DND-41 (cell line): ENCODE results near the gene ACAP2.
"Not testable (repeated sequence)": the region's sequence is repeated elsewhere in the genome, so short reads cannot be mapped to it uniquely, and the experiment has no call there.

Experiments
- ATAC-seq: fragments of 200-7000 bp; cut with Tn5 transposase; 3 replicates; pipeline ENCODE4 v1.9.1; 2021; ENCODE audit warnings: low read depth; ENCODE audit not compliant: insufficient read depth
- DNase-seq: peaks from one replicate; pipeline ENCODE4 v3.0.0-alpha.2; 2020
- H2AFZ ChIP-seq: 2 replicates; pipeline ENCODE4 v1.6.0; 2012; ENCODE audit warnings: low read depth, low read length
- H3K27ac ChIP-seq: 2 replicates; pipeline ENCODE4 v1.5.1; 2012; ENCODE audit warnings: low read length, inconsistent platforms
- H3K27me3 ChIP-seq: fragments of 200-600 bp; sonication (generic); 2 replicates; pipeline ENCODE4 v1.6.0; 2012; ENCODE audit warnings: low read length, mild to moderate bottlenecking, inconsistent platforms; ENCODE audit not compliant: insufficient read depth, poor library complexity
- H3K36me3 ChIP-seq: 2 replicates; pipeline ENCODE4 v1.5.1; 2012; ENCODE audit warnings: low read length, inconsistent platforms; ENCODE audit not compliant: insufficient read depth
- H3K4me1 ChIP-seq: 2 replicates; pipeline ENCODE4 v1.5.1; 2012; ENCODE audit warnings: mild to moderate bottlenecking, low read length; ENCODE audit not compliant: insufficient read depth
- H3K4me2 ChIP-seq: 2 replicates; pipeline ENCODE4 v1.6.0; 2012; ENCODE audit warnings: mild to moderate bottlenecking, moderate library complexity, low read length, inconsistent platforms; ENCODE audit not compliant: insufficient read depth
- H3K4me3 ChIP-seq, 2 experiments: fragments of 200-600 bp in 1 of 2; shearing (Covaris generic) in 1 of 2; 2 replicates each; pipeline ENCODE4 v1.5.1; 2012 to 2016; ENCODE audit warnings: inconsistent platforms in 2 of 2, low read length in 2 of 2, mild to moderate bottlenecking in 2 of 2, low read depth in 1 of 2, moderate library complexity in 1 of 2
- H3K79me2 ChIP-seq: 2 replicates; pipeline ENCODE4 v1.6.0; 2012; ENCODE audit warnings: low read length, inconsistent platforms; ENCODE audit not compliant: insufficient read depth
- H3K9ac ChIP-seq: 2 replicates; pipeline ENCODE4 v1.6.0; 2012; ENCODE audit warnings: low read depth, mild to moderate bottlenecking, inconsistent platforms, low read length, moderate library complexity
- H3K9me3 ChIP-seq: 2 replicates; pipeline ENCODE4 v1.5.1; 2012; ENCODE audit warnings: low read length, moderate library complexity, mild to moderate bottlenecking, inconsistent platforms; ENCODE audit not compliant: insufficient read depth, severe bottlenecking
- H4K20me1 ChIP-seq: 2 replicates; pipeline ENCODE4 v1.6.0; 2012; ENCODE audit warnings: low read length; ENCODE audit not compliant: insufficient read depth
- CTCF ChIP-seq: IDR thresholded peaks from 2 replicates; pipeline ENCODE4 v1.5.1; 2012; ENCODE audit warnings: borderline replicate concordance, low read length, moderate library complexity, mild to moderate bottlenecking; ENCODE audit not compliant: poor library complexity, severe bottlenecking; ENCODE audit errors: extremely low read depth
- EZH2 ChIP-seq: IDR thresholded peaks from 3 replicates; pipeline ENCODE4 v1.6.1; 2012; ENCODE audit warnings: borderline replicate concordance, low read depth, mild to moderate bottlenecking, moderate library complexity, low read length, inconsistent platforms; ENCODE audit not compliant: severe bottlenecking

ACAP2 gene, protein sequence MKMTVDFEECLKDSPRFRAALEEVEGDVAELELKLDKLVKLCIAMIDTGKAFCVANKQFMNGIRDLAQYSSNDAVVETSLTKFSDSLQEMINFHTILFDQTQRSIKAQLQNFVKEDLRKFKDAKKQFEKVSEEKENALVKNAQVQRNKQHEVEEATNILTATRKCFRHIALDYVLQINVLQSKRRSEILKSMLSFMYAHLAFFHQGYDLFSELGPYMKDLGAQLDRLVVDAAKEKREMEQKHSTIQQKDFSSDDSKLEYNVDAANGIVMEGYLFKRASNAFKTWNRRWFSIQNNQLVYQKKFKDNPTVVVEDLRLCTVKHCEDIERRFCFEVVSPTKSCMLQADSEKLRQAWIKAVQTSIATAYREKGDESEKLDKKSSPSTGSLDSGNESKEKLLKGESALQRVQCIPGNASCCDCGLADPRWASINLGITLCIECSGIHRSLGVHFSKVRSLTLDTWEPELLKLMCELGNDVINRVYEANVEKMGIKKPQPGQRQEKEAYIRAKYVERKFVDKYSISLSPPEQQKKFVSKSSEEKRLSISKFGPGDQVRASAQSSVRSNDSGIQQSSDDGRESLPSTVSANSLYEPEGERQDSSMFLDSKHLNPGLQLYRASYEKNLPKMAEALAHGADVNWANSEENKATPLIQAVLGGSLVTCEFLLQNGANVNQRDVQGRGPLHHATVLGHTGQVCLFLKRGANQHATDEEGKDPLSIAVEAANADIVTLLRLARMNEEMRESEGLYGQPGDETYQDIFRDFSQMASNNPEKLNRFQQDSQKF

DNA sequence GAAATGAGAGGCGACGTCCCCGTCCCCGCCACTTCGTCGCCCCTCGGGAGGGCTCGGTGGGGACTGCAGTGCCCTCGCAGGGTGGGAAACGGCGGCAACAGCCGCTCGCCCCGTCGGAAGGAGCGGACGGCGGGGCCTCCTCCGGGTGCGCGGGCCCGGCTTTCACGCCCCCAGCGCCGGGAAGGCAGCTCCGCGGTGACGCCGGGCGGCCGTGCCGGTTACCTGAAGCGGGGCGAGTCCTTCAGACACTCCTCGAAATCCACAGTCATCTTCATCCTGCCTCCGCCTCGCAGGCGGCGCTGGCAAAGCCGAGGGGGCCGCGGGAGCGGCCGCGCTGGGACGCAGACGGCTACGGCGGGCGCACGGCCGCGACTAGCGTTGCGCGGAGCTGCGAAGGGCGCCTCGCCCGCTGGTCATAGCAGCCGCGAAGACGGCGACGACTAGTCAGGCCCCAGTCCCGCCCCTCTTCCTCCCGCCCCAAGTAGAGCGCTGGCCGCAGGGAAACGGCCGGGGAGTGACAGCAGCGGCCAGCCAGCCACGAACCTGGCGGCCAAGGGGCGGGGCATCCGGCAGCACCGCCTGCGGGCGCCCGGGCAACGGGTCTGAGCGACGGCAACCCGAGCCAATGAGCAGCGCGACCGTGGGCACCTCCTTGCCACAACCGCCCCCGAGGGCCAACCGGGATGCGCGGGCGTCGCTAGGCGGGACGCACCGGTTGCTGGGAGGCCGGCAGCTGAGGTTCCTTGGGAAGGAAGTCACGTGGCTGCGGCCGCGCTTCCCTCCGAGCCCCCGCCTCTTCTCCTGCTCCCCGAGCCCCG is at the start of gene ACAP2:
Gene ACAP2 (minus strand): TSS at position 448 of the 818 bp plus-strand sequence. CDS start 173 bp downstream, at position 275.
- peak within 1 kb of the TSS; percentile 79 to 97 for H3K4me3 ChIP-seq
- TF ChIP-seq EZH2, result no peak
- no peak for TF ChIP-seq CTCF
- H3K9me3 ChIP-seq, result no peaks in the 10 kb centered on the region
- H3K36me3 ChIP-seq, result peaks cover 2% of the 10 kb centered on the region
- peaks cover 50% of the 10 kb centered on the region for H3K79me2 ChIP-seq
- H2AFZ ChIP-seq, result peak within 1 kb of the TSS; percentile 97
- H3K27me3 ChIP-seq, result no peaks in the 10 kb centered on the region
- H3K27ac ChIP-seq, result peak within 1 kb of the TSS; percentile 87
- peaks cover 34% of the 10 kb centered on the region for H3K4me1 ChIP-seq
- H3K4me2 ChIP-seq, result peak within 1 kb of the TSS; percentile 89
- ATAC-seq, result peak; percentile 92
- DNase-seq, result peak; percentile 100
- H3K9ac ChIP-seq, result peak within 1 kb of the TSS; percentile 93
- H4K20me1 ChIP-seq, result peaks cover 27% of the 10 kb centered on the region

DNA sequence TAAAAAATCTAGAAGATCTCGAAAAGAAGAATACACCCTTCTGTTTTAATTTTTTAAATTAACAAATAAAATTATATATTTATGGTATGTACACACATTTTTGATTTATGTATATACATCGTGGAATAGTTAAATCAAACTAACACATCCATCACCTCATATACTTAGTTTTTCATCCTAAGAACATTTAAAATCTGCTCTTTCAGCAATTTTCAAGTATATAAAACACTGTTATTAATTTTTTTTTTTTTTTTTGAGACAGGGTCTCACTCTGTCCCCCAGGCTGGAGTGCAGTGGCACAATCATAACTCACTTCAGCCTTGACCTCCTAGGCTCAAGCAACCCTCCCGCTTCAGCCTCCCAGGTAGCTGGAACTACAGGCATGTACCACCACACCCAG is 32.8 kb upstream of the ACAP2 start:
- Histone ChIP-seq H3K9me3 (no peaks in the 10 kb centered on the region), H3K9ac (no peak overlapping the region), H3K79me2 (no peaks in the 10 kb centered on the region), H3K27me3 (peaks cover 2% of the 10 kb centered on the region), H3K4me2 (no peak overlapping the region), H4K20me1 (no peaks in the 10 kb centered on the region), H3K4me1 (no peaks in the 10 kb centered on the region), H2AFZ (no peak overlapping the region), H3K36me3 (no peaks in the 10 kb centered on the region), H3K27ac (no peak overlapping the region), H3K4me3 (no peak overlapping the region)
- TF ChIP-seq CTCF (no peak), EZH2 (no peak)
- ATAC-seq, result no peak
- no peak for DNase-seq

- H3K36me3 ChIP-seq, H3K4me3 ChIP-seq, H3K4me1 ChIP-seq, H3K79me2 ChIP-seq, H2AFZ ChIP-seq, H3K9me3 ChIP-seq, H3K4me2 ChIP-seq, H3K27me3 ChIP-seq, H4K20me1 ChIP-seq, ATAC-seq, DNase-seq, H3K9ac ChIP-seq, H3K27ac ChIP-seq: not testable (repeated sequence)
These were observed 32.3 kb upstream of the ACAP2 start for GRCh38 chr3:195475116-195475515.
